GM12865 (cell line): ENCODE results near the gene CIDEB.

Experiments
- DNase-seq: peaks from one replicate; pipeline ENCODE4 v3.0.0; 2010; ENCODE audit warnings: low read depth
- H3K4me3 ChIP-seq: 2 replicates; pipeline ENCODE4 v1.5.1; 2011; ENCODE audit warnings: mild to moderate bottlenecking, low read depth, low read length, control low read depth
- TF ChIP-seq, protein P1 (sequence below): IDR thresholded peaks from 2 replicates; pipeline ENCODE4 v1.5.1; 2011; ENCODE audit warnings: low read length, control low read depth, low read depth, inconsistent platforms; ENCODE audit not compliant: insufficient read depth; ENCODE audit errors: missing control alignments

The CIDEB gene

DNA sequence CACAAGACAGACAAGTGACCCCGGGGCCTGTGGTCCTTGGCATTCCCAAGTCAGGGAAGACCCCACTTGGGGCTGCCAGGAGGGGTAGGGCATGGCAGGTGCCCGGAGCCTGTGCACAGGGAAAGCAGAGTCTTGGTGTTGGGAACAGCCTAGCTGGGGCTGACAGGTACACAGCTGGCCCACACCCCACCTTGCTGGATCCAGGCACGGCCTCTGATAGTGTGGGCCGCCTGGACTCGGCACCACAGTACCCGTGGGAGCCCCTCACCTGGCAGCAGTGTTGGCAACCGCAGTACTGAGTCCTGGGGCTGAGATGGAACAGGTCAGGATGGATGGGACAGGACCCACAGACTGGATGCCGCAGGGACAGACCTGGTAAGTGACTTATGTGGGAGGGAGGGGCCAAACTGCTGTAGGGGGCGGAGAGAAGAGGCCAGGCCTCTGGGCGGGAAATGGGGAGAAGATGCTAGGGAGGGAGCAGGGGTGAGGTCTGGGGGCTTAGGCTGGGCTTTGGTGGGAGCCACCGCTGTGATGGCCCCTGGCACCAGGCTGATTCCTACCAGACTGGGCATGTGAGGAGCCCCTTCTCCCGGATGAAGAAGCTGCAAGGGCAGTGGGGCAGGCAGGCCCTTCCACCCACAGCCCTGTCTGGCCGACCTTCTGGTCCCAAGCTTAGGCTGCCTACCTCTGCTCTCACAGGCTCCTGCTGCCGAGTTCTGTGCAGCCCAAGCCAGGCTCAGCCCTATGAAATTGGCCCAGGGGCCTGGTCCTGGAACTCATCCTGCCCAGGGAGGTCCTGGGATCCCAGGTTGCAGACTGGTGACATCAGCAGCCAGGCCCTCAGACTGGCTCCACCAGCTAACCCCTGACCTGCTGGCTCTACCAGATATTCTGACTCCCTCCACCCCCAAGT is 44.7 kb downstream of the CIDEB start, which contains the start of gene TGM1:
TSS of gene TGM1 (minus strand) at position 357 of the 913 bp plus-strand sequence. CDS start 825 bp downstream, outside the sequence.
- no peak within 1 kb of the TSS for H3K4me3 ChIP-seq
- no peak for DNase-seq
- TF ChIP-seq, protein P1, sequence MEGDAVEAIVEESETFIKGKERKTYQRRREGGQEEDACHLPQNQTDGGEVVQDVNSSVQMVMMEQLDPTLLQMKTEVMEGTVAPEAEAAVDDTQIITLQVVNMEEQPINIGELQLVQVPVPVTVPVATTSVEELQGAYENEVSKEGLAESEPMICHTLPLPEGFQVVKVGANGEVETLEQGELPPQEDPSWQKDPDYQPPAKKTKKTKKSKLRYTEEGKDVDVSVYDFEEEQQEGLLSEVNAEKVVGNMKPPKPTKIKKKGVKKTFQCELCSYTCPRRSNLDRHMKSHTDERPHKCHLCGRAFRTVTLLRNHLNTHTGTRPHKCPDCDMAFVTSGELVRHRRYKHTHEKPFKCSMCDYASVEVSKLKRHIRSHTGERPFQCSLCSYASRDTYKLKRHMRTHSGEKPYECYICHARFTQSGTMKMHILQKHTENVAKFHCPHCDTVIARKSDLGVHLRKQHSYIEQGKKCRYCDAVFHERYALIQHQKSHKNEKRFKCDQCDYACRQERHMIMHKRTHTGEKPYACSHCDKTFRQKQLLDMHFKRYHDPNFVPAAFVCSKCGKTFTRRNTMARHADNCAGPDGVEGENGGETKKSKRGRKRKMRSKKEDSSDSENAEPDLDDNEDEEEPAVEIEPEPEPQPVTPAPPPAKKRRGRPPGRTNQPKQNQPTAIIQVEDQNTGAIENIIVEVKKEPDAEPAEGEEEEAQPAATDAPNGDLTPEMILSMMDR: no peak

DNA sequence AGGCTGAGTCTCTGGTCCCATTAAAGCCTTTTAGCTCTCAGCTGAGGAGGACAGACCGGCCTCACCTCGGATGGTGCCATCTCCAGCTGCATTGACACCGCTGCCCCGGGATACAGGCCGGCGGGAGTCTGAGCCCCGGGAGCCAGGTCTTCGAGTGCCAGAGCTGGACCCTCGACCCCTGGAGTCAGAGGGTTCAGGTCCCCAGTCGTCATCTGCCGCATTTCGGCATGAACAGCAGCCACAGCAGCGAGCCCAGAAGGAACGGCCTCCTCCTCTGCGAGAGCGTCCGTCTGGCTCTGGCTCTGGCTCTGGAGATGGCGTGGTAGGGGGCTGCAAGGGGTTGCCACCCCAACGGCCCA is 45.8 kb downstream of the CIDEB start:
- H3K4me3 ChIP-seq: no peak overlapping the region
- no peak for DNase-seq
- TF ChIP-seq, protein P1: no peak

DNA sequence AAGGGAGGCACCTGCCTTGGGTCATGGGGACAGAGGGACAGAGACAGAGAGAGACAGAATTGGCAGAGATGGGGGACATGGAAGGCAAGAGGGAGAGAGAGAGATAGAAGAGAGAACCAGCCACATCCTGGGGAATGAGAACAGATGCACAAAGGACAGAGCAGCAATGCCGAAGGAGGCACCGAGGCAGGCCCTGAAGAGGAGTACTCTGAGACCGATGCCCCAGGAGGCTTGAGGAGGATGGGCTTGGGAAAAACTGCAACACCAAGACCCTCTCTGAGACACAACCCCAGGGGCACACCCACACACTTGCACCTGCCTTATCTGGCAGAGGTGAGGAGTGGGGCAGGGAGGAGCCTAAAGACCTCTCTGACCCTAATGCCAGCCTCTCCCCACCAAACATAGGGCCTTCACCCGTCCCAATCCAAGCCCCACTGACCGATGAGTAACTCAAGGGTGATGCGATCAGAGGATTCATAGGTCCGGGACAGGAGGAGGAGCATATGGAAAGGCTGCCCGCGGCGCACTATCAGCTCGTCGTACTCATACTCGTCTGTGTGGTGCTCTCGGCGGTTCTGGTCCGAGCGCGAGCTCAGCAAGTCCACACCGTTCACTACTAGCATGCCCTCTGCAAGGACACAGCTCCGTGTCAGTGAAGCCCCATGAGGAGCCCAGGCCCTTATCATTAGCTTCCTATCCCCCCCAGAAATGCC is 46.4 kb downstream of the CIDEB start:
- TF ChIP-seq, protein P1: no peak
- DNase-seq: no peak
- no peak overlapping the region for H3K4me3 ChIP-seq

DNA sequence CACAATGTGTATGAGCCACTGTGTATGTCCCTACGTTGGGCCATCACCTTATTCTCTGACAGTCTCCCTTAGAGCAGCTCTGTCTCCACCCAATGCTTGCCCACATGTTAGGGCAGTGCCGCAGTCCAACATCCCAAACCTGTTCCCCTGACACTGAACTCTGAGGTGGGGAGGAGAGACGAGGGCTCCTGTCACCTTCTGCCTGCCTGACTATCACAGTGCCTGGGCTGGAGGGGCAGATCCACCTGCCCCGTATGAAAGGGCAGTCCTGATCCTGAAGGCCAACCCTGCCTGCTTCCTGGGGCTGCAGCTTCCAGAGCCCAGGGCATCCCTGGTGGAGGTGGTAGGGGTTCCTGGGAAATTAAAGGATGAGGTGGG is 47.0 kb downstream of the CIDEB start:
- TF ChIP-seq, protein P1: no peak
- no peak for DNase-seq
- no peak overlapping the region for H3K4me3 ChIP-seq

DNA sequence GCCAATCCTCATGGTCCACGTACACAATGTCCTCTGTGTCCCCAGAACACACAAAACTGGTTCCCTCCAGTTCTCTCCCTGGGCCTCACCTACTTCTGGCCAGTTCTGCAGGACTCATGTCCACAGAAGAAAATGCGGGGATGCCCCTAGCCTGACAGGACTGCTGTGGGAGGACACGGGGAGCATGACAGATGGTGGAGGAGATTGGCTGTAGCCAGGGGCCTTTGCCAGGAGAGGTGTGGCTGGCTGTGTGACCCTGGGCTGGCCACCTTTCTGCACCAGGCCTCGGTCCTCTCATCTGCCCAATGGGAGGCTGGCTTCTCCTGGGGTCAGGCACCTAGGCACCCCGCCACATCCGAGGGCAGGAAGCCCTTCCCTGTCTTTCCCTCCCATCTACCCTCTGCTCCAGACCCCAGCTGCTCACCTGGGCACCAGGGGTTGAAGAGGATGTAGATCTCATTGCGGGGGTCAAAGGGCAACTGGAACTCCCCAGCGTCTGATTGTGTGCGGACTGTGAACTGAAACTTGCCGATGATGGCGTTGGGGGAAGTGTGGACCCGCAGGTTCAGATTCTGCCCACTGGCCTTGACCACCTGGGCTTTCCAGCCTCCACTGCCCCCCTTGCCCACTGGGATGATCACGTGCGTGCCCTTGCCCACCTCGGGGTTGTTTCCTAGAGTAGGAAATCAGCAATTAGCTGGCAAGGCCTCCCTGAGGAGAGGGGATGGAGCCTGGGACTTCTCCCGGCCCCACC is 47.6 kb downstream of the CIDEB start:
- DNase-seq: no peak
- no peak overlapping the region for H3K4me3 ChIP-seq
- TF ChIP-seq, protein P1: no peak

DNA sequence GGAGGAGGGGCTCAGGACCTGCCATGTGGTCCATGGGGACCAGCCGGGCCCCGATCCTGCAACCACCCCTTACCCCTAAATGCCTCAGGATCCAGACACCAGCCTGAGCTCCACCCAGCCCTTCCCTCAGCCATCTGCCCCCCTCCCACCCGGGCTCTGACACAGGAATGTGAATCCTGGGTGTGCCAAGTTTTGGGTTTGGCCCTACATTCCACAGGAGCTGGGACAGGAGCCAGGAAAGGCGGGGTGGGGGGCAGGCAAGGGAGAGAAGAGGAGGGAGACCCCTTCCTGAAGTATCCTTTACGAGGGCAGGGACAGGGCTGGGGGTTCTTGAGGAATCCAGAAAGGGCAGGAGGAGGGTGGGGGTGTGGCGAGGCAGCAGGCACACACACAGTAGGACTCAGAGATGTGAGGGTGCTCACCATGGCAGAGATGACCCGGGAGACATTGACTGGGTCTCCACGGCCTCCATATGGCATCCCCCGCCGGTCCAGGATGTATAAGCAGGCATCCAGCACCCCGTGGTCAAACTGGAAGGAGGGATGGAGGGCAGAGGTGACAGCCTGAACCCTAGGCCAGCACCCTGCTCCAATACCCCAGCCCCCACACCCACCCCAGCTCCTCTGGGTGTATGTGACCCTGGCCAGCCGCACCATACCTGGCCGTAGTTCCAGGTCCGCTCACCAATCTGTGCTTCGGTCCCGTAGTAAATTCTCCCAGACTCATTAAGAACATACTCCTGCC is 48.3 kb downstream of the CIDEB start:
- TF ChIP-seq, protein P1: no peak
- no peak for DNase-seq
- H3K4me3 ChIP-seq: no peak overlapping the region
